ENCODE results near the gene ADAMTS9. TPM values are rescaled to one million over a fixed set of nuclear protein-coding genes. Genes with fewer than 3 reads are reported as not detected.

ADAMTS9 gene
- total and polyA plus RNA-seq, 2 experiments from 2014 or later, result 0.31 to 0.81 TPM

- TF ChIP-seq ETS1 (IDR thresholded peaks at IDR 0.05) (no peak), NANOG (IDR thresholded peaks at IDR 0.05; ENCODE audit: borderline replicate concordance) (no peak)
Measured at GRCh38 chr3:64560791-64561190, 127.0 kb downstream of the ADAMTS9 start (continued).

GRCh38 chr3:64559588-64559987 is 128.2 kb downstream of the ADAMTS9 start:
- Histone ChIP-seq H3K79me2 (replicated peaks; ENCODE audit: insufficient read depth) (no peaks in the 10 kb centered on the region), H3F3A (replicated peaks; ENCODE audit: low read depth) (no peaks in the 10 kb centered on the region), H3K4me1 (ENCODE audit: insufficient read depth) (no peaks in the 10 kb centered on the region), H3K27ac (ENCODE audit: low read depth) (no peak overlapping the region), H3K4me3 (no peak overlapping the region), H4K20me1 (replicated peaks; ENCODE audit: insufficient read depth) (no peaks in the 10 kb centered on the region), H3K9me2 (ENCODE audit: insufficient read depth) (no peaks in the 10 kb centered on the region; the same call in 1 of the 2 replicates), H3K36me3 (ENCODE audit: insufficient read depth) (no peaks in the 10 kb centered on the region), H2AFZ (no peak overlapping the region), H3K27me3 (ENCODE audit: insufficient read depth) (no peaks in the 10 kb centered on the region), H3K4me2 (no peak overlapping the region)
- DNase-seq (ENCODE audit: low spot score), result no peak
- no peak overlapping the region for H3K4me3 Mint-ChIP-seq
- no peak for ATAC-seq
- H3K4me1 Mint-ChIP-seq, result peaks cover 6% of the 10 kb centered on the region
- no peaks in the 10 kb centered on the region for H3K36me3 Mint-ChIP-seq (ENCODE audit: low read depth)
- no peaks in the 10 kb centered on the region for H3K9me3 Mint-ChIP-seq
- TF ChIP-seq JUNB (IDR thresholded peaks at IDR 0.05; ENCODE audit: unreplicated experiment) (no peak), REST (IDR thresholded peaks at IDR 0.05; ENCODE audit: unreplicated experiment) (no peak), EZH2 (IDR thresholded peaks at IDR 0.05; ENCODE audit: low read depth, unreplicated experiment) (no peak), STAT1 (IDR thresholded peaks at IDR 0.05; ENCODE audit: unreplicated experiment) (no peak), ZNF462 (CRISPR knock-in tag; IDR thresholded peaks at IDR 0.05) (no peak)
- no peak overlapping the region for H3K27ac Mint-ChIP-seq
- H3K27me3 Mint-ChIP-seq (ENCODE audit: insufficient read depth, low read depth, poor library complexity), result peaks cover 5% of the 10 kb centered on the region
